Smooth muscle cell of bladder (primary cell): ENCODE results near the gene PLA2G15. TPM values are rescaled to one million over a fixed set of nuclear protein-coding genes. Genes with fewer than 3 reads are reported as not detected.

Experiments
- total RNA-seq: library from RNA; depleted of rRNA; stranded (reverse); fragments of >200 nt; gene quantifications from 2 replicates; pipeline ENCODE4 v1.2.3, GENCODE V29; 2014

The PLA2G15 gene, protein sequence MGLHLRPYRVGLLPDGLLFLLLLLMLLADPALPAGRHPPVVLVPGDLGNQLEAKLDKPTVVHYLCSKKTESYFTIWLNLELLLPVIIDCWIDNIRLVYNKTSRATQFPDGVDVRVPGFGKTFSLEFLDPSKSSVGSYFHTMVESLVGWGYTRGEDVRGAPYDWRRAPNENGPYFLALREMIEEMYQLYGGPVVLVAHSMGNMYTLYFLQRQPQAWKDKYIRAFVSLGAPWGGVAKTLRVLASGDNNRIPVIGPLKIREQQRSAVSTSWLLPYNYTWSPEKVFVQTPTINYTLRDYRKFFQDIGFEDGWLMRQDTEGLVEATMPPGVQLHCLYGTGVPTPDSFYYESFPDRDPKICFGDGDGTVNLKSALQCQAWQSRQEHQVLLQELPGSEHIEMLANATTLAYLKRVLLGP
- 17.2 and 27.3 TPM in 2 replicates for total RNA-seq

DNA sequence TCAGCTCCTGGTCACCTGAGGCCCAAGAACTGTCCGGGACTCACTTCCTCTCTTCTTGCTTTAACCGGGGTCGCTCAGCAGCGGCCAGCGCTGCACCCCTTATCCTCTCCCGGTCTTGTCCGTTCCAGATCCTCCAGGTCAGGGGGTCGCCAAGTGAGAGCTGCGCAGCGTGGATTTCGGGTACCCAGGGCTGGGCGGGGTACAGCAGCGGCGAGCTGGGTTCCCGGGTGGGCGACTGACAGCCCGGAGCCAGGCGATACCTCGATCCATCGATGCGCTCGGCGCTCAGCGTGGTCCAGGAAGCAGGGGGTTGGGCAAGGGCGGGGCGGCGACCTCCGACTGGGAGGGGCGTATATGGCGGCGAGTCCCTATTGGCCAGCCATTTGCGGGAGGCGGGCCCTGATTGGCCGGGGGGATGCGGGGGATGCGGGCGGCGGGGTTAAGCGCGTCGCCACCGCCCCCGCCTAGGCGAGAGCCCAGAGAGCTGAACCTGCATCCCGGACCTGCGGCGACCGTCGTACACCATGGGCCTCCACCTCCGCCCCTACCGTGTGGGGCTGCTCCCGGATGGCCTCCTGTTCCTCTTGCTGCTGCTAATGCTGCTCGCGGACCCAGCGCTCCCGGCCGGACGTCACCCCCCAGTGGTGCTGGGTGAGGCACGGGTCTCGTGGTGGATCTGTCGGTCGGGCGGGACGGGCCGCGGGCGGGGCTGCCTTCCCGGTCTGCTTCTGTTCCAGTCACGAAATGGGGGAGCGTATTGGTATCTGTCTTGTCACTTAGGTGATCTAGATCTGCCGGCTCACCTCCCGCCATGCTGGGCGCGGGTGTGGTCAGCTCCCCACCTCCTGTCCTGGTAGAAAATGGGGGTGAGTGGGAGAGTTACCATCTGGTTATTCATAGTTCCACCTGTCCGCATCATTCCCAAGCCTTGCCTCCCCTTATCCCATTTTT is at the start of gene PLA2G15:
PLA2G15 (plus strand) TSS at position 471 of the 951 bp plus-strand sequence; CDS start at position 525, 54 bp downstream.

DNA sequence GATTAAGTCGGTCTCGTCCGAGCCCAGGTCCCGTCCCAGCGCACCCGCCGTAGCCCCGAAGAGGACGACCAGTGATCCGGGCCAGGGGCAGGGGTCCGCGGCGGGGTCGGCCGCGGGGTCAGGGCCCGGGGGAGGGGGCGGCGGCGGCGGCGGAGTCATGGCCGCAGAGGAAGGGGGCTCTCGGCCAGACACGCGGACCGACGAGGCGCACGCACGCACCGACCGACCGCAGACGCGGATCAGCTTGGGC is 9.4 kb upstream of the PLA2G15 start, which contains the start of gene ESRP2:
ESRP2 (minus strand) TSS at position 241 of the 250 bp plus-strand sequence; CDS start at position 159, 82 bp downstream.

DNA sequence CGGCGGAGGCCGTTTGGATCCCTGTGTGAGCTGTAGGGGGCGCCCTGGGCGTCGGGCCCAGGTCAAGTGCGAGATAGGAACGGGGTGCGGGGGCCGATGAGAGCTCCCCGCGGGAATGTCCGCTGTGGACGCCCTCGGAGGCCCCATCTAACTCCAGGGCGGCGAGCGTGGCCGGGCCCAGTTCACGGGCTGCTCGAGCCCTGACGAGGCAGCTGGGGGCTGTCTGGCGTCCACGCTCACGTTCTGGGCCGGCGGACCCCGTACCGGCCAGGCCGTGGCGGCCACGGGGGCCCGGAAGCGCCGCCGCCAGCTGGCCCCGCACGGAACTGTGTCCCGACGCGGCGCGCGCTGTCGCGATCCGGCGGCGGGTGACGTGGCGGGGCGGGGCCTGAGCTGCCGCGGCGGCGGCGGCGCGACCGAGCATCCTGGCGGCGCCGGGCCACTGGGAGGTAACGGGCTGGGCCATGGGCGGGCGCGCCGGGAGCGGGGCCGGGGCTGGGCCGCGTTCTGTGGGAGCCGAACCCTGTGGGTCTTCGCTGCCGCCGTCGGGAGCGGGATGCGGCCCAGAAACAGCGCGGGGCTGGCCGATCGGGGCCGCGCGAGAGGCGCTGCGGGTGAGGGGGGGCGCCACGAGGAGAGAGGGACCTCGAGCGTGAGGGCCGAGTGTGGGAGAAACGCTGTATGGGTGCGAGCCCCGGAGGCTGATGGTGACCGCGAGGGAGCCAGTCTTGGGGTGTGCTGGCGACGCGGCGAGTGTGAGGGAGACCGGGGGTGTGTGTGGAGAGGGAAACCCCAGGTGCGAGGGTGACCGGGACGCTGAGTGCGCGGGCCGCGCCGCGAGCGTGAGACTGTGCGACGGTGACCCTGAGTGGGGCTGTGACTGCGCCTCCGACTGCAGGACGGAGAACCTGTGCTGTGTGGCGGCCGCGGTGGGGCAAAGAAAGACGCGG is 19.2 kb downstream of the PLA2G15 start, which contains the start of gene SLC7A6:
SLC7A6 (plus strand) TSS at position 399 of the 950 bp plus-strand sequence. CDS start 10,201 bp downstream, outside the sequence.

Other genes starting within 250 kb of the PLA2G15 start
- not detected in 2 replicates for gene DPEP2, start 245.9 kb upstream of the PLA2G15 start, total RNA-seq
- not detected in 2 replicates for gene DPEP2NB, start 229.5 kb upstream of the PLA2G15 start, total RNA-seq
- gene DDX28, start 222.1 kb upstream of the PLA2G15 start, total RNA-seq = 7.8 and 10.3 TPM in 2 replicates
- 10.8 and 12.5 TPM in 2 replicates for gene DUS2, start 222.1 kb upstream of the PLA2G15 start, total RNA-seq
- 6.7 and 8.3 TPM in 2 replicates for gene NFATC3, start 160.0 kb upstream of the PLA2G15 start, total RNA-seq
- 0.09 and 0.14 TPM in 2 replicates for gene ESRP2, start 9.2 kb upstream of the PLA2G15 start, total RNA-seq
- gene SLC7A6, start 19.2 kb downstream of the PLA2G15 start, total RNA-seq = 9.8 and 14.1 TPM in 2 replicates
- 12.5 and 12.9 TPM in 2 replicates for gene SLC7A6OS, start 65.6 kb downstream of the PLA2G15 start, total RNA-seq
- gene PRMT7, start 65.6 kb downstream of the PLA2G15 start, total RNA-seq = 32.0 and 47.7 TPM in 2 replicates
- 0.09 and 0.14 TPM in 2 replicates for gene SMPD3, start 203.1 kb downstream of the PLA2G15 start, total RNA-seq